HL-60 (cell line): ENCODE measurements around the gene SIGLEC7.

Experiments
- GABPA ChIP-seq: IDR thresholded peaks from 2 replicates; pipeline ENCODE4 v1.6.1; 2012; ENCODE audit warnings: low read depth
- POLR2AphosphoS5 ChIP-seq: IDR thresholded peaks from 2 replicates; pipeline ENCODE4 v1.6.1; 2012; ENCODE audit warnings: low read depth
- TF ChIP-seq, protein P1 (sequence below): IDR thresholded peaks from one replicate; pipeline ENCODE4 v1.5.1; 2011; ENCODE audit warnings: low read length, control low read depth, inconsistent platforms; ENCODE audit not compliant: insufficient read depth
- TF ChIP-seq, protein P2 (sequence below): IDR thresholded peaks from 2 replicates; pipeline ENCODE4 v1.6.1; 2012; ENCODE audit warnings: low read depth; ENCODE audit not compliant: insufficient replicate concordance

DNA sequence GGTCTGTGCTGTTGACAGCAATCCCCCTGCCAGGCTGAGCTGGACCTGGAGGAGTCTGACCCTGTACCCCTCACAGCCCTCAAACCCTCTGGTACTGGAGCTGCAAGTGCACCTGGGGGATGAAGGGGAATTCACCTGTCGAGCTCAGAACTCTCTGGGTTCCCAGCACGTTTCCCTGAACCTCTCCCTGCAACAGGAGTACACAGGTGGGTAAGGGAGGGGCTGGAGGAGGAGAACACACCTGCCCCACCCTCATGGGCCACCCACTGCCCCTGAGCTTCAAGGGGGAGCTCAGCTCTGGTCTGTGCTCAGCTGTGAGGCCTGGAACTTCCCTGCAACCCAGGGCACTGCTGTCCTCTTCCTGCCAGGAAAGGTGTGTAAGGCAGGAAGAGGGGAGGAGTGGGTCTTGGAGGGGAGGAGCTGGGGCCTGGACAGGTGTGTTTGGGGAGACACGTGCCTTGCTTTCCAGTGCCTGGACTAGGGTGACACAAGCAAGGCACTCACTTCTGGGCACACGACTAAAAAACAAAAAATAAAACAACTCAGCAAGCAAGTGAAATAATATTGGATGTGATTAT, 3.9 kb downstream of the SIGLEC7 start:
- TF ChIP-seq, protein P1, sequence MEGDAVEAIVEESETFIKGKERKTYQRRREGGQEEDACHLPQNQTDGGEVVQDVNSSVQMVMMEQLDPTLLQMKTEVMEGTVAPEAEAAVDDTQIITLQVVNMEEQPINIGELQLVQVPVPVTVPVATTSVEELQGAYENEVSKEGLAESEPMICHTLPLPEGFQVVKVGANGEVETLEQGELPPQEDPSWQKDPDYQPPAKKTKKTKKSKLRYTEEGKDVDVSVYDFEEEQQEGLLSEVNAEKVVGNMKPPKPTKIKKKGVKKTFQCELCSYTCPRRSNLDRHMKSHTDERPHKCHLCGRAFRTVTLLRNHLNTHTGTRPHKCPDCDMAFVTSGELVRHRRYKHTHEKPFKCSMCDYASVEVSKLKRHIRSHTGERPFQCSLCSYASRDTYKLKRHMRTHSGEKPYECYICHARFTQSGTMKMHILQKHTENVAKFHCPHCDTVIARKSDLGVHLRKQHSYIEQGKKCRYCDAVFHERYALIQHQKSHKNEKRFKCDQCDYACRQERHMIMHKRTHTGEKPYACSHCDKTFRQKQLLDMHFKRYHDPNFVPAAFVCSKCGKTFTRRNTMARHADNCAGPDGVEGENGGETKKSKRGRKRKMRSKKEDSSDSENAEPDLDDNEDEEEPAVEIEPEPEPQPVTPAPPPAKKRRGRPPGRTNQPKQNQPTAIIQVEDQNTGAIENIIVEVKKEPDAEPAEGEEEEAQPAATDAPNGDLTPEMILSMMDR = no peak
- TF ChIP-seq POLR2AphosphoS5 (no peak), GABPA (no peak)
- TF ChIP-seq, protein P2, sequence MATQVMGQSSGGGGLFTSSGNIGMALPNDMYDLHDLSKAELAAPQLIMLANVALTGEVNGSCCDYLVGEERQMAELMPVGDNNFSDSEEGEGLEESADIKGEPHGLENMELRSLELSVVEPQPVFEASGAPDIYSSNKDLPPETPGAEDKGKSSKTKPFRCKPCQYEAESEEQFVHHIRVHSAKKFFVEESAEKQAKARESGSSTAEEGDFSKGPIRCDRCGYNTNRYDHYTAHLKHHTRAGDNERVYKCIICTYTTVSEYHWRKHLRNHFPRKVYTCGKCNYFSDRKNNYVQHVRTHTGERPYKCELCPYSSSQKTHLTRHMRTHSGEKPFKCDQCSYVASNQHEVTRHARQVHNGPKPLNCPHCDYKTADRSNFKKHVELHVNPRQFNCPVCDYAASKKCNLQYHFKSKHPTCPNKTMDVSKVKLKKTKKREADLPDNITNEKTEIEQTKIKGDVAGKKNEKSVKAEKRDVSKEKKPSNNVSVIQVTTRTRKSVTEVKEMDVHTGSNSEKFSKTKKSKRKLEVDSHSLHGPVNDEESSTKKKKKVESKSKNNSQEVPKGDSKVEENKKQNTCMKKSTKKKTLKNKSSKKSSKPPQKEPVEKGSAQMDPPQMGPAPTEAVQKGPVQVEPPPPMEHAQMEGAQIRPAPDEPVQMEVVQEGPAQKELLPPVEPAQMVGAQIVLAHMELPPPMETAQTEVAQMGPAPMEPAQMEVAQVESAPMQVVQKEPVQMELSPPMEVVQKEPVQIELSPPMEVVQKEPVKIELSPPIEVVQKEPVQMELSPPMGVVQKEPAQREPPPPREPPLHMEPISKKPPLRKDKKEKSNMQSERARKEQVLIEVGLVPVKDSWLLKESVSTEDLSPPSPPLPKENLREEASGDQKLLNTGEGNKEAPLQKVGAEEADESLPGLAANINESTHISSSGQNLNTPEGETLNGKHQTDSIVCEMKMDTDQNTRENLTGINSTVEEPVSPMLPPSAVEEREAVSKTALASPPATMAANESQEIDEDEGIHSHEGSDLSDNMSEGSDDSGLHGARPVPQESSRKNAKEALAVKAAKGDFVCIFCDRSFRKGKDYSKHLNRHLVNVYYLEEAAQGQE = no peak
